Right hindlimb (tissue), 1 donor: ENCODE data around the gene RPN1.
A peak's percentile ranks its signal among the peaks of the same experiment; 100 is the strongest.
"Not testable (repeated sequence)": the region's sequence is repeated elsewhere in the genome, so short reads cannot be mapped to it uniquely, and the experiment has no call there.

Experiments
- DNase-seq: peaks from one replicate; pipeline ENCODE4 v3.0.0-alpha.2; 2018

Gene RPN1

DNA sequence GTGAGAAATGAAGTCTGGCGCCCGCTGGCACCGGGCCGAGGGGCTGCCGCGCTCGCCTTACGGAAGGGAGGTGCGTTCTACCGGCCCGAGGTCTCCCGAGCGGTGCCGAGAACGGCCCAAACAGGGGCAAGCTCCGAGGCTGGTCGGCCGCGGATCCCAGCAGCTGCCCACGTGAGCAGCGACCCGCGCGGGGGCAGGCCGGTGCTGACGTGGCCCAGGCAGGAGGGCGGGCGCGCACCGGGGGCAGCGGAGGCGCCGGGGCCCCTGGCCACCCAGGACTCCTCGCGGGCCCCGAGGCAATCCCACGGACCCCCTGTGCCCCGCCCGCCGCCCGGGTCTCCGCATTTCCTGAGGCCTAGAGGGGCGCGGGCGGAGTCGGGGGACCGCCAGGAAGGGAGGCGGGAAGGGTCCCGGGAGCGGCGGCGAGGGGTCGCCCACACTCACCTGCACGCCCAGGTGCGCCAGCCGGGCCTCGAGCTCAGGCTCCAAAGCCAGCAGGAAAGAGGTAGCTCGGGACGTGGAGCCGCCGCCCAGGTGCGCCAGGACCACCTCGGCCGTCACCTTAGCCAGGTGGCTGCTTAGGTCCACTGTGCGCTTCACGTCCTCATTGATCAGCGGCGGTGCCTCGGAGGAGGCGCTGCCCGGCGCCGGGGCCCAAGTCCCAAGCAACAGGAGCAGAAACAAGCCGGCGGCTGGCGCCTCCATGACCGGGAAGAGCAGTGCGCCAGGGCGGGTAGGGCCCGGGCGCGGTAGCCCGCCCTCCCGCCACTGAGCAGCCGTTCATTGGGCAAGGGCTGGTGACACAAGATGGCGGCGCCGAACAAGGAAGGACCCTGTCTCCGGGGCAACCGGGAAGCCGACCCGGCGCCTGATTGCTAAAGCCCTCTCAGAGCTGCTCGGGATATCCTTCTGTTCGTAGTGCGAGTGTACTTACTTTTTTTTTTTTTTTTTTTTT, at the start of gene RPN1:
TSS of gene RPN1 (minus strand) at position 723 of the 955 bp plus-strand sequence. CDS start at position 705, 18 bp downstream.
- peak; percentile 98 for DNase-seq

DNA sequence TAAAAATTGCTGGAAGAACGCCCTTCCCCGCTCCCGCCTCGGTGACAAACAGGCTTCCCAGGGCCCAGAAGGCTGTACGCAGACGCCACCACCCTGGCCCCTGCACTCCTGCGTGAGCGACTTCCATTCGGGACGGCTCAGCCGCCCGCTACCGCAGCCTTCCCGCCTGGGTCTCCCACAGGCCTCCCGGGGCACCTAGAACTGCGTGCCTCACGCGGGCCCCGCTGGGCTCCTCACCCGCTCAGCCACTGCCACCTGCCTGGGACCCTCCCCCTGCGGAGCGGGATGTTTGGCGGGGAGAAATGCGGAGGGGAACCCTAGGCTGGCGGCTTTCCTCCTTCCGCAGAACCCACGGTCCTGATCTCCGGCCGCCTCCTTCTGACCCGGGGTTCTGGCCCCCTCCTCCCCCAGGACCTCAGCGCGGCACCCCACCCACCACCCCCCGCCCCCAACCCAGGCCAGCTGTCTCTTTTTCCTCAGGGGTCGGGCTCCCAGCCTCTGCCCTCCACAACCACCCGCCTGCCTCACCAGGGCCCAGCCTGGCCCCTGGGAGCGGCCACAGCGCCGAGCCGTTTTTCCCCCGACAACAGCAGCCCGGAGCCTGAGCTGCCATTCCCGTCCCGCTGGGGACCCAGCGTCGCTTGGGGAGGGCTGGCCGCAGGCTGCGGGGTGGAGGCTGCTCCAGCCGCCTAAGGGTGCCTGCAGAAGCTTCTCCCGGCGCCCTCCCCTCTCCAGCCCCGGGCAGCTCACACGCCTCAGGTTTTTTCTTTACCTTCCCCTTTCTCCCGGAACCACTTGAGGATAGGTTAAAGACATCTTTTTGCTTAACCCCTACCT, 47.8 kb upstream of the RPN1 start:
- DNase-seq, result peak; percentile 47

DNA sequence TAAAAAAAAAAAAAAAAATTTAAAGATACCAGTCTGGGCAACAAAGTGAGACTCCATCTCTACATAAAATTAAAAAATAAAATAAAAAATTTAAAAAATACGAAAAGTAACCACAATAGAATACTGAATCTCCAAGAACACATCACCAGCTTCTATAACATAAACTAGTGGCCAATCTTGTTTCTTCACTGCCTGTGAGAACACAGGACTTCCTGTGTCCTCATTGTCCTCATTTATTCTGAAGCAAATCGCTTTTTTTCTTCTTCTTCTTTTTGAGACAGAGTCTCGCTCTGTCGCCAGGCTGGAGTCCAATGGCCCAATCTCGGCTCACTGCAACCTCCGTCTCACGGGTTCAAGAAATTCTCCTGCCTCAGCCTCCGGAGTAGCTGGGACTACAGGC, 46.7 kb upstream of the RPN1 start:
- no peak for DNase-seq

DNA sequence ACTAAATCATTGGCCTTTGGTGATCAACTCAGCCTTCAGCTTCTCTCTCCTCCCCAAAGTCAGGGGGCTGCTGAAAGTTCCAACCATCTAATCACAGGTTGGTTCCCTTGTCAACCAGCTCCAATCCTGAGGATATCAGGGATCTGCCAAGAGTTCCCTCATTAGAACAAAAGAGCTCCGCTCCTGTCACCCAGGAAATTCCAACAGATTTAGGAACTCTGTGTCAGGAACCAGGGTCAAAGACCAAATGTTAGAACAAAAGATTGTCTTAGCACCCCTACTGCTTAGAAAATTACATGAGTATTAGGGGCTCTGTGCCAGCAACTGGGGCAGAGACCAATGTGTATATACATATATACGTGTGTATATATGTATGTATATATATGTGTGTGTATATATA, 43.1 kb upstream of the RPN1 start:
- no peak for DNase-seq

DNA sequence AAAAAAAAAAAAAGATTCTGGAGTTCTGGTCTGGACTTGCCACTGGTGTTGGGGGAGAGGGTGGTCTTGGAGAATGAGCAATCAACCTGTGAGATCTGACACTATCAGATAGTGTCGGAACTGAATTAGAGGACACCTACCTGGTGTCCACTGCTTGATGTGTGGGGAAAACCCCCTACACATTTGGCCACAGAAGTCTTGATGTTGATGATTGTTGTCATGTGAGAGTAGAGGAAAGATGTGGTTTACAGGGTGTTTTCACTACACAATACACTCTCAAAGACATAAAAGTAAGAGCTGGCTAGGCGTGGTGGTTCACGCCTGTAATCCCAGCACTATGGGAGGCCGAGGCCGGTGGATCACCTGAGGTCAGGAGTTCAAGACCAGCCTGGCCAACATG, 38.4 kb upstream of the RPN1 start:
- DNase-seq, result no peak

DNA sequence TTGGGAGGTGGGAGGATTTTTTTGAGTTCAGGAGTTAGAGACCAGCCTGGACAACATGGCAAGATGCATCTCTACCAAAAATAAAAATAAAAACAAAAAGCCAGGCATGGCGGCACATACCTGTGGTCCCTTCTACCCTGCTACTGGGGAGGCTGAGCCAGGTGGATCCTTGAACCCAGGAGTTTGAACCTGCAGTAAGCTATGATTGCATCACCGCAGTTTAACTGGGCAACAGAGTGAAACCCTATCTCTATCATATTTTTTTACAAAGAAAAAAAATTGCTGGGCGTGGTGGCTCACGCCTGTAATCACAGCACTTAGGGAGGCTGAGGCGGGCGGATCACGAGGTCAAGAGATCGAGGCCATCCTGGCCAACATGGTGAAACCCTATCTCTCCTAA, 35.8 kb upstream of the RPN1 start:
- no peak for DNase-seq

DNA sequence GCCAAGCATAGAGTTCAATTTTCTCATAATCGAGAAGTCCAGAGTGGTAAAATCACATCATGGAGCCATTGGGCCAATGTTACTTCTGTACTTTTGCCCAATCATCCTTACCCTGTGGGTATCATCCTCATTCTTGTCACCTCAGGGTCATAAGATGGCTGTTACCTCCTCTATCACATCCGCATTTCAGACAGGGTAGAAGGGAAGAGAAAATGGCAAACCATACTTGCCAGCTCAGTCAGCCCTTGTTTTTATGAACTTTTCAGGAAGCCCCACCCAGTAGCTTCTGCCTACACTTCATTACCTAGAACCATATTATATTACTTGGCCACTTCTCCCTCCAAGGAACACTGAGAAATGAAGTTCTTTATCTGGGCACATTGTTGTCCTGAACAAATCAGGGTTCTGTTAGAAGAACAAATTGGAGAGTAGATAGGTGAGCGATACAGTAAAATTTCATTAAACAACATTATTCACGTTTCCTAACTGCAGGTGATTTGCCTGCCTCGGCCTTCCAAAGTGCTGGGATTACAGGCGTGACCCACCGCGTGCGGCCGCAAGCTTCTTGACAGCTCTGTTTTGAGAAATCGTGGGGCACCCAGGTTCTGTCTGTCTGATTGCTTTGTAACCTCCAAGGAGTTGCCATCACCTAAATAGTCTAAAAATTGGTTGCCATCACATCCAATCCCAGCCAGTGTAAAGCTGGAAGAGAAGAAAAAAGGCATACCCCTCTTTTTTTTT, 34.5 kb upstream of the RPN1 start:
- DNase-seq, result no peak

DNA sequence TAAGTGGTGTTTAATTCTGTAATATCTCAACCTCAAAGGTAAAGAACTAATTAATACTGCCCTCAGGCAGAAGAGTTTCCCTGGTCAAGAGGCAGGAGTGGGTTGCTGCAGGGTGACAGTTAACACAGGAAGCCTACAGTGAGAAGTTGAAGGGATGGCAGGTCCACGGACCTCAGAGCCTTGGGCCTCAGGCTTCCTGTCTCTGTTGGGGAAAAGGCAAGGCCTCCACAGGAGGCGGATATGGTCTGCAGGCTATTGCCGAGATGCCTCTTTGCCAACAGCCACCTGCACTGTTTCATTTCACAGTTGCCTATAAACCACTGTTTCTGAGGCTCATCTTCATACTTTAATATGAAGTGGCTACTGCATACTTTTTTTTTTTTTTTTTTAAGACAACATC, 33.3 kb upstream of the RPN1 start:
- no peak for DNase-seq

DNA sequence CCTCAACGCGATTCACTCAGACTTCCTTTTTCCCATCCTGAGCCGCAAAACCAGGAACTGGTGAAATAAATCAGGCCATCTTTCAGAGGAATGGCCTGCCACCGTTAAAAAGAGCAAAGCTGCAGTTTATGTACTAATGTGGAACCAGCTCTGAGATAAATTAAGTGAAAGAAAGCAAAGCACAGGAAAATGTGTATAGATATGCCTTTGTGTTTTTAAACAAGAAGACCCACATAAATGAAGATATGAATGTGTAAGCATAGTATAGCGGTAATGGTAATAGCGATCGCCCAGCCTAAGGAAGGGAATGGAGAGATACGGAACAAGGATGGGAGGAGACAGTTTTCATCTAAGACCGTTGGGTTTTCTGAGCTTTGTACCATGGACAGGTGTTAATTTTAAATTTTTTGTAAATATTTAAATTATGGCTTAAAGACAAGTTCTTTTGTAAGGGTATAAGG, 30.8 kb upstream of the RPN1 start:
- DNase-seq, result no peak

DNA sequence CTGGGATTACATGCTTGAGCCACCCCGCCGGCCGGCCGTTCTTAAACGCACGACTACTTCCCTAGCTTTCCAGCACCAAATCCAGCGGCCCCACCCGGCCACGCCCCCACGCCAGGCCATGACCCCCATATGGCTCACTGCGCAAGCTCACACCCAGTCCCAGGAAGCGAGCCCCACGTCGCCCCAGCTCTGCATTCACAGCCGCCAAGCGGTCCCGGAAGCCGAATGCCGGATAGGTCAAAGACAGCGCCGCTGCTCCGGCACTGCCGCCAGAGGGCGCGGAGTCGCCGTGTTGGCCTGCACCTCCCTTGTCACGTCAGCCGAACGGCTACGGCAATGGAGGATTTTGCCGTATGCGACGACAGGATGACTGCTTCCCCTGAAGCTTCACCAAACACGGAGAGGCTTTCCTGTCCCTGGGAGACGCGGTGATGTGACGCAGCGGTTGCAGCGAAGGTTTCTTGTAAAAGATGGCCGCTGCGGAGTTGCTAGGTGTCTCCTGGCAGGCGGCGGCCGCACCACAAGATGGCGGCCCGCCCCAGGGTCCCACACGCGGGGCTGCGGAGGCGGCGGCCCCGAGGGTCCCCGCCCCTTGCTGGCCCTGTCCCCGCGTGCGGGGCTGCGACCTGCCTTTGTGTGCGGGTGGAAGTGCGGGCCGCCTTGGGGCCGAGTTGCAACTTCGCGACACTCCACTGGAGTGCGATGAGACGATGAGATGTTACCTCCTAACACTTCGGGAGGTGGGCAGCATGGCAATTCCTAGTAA, 30.2 kb upstream of the RPN1 start:
- DNase-seq, result peak; percentile 100

DNA sequence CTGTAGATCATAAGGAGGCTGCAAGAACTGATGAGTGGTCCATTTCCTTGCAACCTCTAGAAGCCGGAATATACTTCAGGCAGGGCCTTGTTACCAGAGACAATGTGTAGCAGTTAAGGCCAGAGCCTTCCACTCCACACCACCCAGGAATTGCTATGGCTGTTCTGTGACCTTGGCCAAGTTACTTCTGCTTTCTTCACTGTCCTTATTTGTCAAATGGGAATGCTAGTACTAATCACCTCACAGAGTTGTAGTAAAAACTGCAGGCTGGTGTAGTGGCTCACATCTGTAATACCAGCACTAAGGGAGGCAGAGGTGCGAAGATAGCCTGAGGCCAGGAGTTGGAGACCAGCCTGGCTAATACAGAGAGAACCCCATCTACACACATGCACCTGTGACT, 28.7 kb upstream of the RPN1 start:
- DNase-seq, result no peak

DNA sequence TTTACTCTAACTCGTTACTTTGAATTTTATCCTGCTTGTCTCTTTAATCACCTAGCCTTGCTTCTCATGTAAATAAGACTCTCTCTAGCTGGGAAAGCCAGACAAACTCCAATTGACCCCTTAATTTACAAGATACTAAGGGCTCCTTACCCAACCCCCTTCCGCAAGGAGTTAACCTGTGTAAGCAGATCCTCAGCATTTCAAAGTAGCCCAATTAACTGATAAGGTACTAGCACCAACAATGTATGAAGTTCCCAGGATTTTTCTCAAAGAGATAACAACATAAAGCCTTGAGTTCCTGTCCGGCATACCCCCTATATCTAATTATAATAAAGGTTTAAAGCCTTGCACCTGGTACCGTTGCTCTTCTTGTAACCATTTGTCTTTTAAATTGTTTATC, 25.2 kb upstream of the RPN1 start:
- not testable (repeated sequence) for DNase-seq

DNA sequence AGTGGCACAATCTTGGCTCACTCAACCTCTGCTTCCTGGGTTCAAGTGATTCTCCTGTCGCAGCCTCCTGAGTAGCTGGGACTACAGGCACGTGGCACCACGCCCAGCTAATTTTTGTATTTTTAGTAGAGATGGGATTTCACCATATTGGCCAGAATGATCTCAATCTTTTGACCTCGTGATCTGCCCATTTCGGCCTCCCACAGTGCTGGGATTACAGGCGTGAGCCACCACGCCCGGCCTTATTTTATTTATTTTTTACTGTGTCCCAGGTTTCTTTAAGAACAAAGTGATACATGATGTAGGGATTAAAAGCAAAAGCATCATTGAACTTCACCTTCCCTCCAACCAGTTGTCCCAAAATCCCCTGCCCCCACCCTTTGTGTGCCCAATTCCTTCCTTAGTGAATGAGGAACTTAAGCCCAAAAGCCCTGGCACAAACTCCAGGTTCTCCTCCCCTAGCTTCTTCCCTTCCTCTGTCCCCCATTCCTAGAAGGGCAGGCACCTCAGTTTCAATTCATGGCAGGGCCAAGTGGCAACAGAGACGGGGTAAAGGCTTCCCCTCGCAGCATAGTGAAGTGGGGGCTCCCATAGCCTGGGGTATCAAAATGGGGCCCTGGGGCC, 23.7 kb upstream of the RPN1 start:
- DNase-seq, result no peak

DNA sequence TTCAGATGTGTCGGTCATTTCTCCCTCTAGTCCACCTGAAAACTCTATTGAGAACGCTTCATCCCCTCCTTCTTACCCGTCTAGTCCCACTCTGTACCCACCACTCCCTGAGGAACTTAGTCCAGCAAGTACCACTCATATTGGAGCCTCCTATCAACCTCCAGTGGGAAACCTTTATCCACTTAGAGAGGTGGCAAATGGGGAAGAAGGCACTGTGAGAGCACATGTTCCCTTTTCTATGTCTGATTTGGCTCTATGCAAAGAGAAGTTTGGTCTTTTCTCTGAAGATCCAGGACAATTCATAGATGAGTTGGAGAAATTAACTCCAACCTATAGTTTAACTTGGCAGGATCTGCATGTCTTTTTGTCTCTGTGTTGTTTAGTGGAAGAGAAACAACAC, 17.0 kb upstream of the RPN1 start:
- no peak for DNase-seq

DNA sequence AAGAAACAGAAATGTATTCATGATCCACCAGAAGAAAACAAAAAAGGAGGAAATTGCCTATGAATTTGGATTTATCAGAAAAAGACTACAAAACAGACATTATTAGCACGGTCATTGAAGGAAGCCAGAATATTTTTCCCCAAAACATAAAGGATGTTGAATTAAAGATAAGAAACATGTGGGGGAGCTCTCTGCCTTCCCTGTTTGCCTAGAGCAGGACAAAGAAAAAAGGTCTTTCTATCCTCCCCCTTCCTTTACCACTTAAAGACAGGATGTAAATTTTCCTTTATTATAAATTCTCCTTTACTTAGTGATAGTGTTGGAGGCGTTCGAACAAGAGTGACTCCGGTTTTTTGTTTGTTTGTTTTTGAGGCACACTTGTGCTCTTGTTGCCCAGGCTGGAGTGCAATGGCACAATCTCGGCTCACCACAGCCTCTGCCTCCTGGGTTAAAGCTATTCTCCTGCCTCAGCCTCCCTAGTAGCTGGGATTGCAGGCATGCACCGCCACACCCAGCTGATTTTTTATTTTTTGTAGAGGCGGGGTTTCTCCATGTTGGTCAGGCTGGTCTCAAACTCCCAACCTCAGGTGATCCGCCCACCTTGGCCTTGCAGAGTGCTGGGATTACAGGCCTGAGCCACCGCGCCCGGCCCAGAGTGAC, 14.9 kb upstream of the RPN1 start:
- no peak for DNase-seq

DNA sequence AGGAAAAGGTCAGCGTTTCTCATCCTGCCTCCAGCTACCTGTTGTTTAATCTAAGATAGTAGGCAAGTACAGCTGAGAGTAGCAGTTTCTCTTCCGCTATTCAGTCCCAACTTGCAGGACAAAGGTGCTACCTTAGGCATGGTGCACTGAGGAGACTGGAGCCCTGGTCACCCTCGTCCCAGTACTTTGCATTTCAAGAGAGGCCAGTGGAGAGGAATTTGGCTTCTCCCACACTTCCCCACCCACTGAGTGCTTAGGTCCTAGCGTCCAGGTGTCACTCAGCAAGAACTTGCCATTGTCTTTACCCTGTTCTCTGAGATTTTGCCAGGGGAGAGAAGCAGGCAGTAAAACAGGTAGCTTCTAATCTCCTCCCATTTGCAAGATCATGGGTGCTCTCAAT, 12.5 kb upstream of the RPN1 start:
- DNase-seq, result no peak

DNA sequence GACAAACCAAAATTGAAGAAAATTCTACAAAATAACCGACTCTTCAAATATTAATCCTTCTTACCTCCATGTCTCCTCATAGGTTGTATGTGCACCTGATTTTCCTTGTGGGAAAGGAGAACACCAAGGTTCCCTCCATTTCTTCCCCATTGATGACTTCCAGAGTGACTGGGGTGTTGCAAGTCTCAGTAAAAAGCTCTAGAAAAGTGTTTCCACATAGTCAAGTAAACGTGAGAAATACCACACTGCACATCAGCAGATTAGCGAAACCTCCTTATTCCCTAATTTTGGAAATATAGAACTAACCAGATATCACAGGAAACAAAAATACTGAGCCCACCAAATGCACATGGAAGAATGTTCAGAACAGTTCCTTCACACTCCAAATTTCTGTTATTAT, 4.9 kb upstream of the RPN1 start:
- no peak for DNase-seq

DNA sequence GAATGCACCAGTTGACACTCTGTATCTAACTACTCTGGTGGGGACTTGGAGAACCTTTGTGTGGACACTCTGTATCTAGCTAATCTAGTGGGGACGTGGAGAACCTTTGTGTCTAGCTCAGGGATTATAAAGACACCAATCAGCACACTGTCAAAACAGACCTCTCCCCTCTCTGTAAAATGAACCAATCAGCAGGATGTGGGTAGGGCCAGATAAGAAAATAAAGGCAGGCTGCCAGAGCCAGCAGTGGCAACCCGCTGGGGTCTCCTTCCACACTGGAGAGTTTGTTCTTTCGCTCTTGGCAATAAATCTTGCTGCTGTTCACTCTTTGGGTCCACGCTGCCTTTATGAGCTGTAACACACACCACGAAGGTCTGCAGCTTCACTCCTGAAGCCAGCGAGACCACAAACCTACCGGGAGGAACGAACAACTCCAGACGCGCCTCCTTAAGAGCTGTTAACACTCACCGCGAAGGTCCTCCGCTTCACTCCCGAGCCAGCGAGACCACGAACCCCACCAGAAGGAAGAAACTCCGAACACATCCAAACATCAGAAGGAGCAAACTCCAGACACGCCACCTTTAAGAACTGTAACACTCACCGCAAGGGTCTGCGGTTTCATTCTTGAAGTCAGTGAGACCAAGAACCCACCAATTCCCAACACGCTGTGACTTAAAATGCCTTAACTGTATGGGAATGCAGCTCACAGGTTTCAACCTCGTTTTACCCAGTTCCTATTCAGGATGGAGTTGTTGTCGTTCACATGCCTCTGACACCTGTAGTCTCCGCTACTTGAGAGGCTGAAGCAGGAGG, 3.6 kb upstream of the RPN1 start:
- DNase-seq, result peak; percentile 46

DNA sequence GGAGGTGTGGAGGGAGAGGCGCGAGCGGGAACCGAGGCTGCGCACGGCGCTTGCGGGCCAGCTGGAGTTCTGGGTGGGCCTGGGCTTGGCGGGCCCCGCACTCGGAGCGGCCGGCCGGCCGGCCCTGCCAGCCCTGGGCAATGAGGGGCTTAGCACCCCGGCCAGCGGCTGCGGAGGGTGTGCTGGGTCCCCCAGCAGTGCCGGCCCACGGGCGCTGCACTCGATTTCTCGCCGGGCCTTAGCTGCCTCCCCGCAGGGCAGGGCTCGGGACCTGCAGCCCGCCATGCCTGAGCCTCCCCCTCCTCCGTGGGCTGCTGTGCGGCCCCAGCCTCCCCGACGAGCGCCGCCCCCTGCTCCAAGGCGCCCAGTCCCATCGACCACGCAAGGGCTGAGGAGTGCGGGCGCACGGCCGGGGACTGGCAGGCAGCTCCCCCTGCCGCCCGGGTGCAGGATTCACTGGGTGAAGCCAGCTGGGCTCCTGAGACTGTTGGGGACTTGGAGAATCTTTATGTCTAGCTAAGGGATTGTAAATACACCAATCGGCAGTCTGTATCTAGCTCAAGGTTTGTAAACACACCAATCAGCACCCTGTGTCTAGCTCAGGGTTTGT, 2.9 kb upstream of the RPN1 start:
- DNase-seq, result not testable (repeated sequence)
